22Rv1 (cell line): Measurements from ENCODE around the gene FOXP3.

Experiments
- H3K27ac ChIP-seq: fragments of 450-650 bp; 2 replicates; pipeline ENCODE4 v1.5.1; 2017
- CTCF ChIP-seq: fragments of 450-650 bp; IDR thresholded peaks from 2 replicates; pipeline ENCODE4 v1.5.1; 2017; ENCODE audit warnings: mild to moderate bottlenecking
- ZFX ChIP-seq: fragments of 450-650 bp; IDR thresholded peaks from 2 replicates; pipeline ENCODE4 v1.6.1; 2017; ENCODE audit warnings: antibody characterized with exemption, borderline replicate concordance

The FOXP3 gene

GRCh38 chrX:49273181-49273727 is 8.7 kb upstream of the FOXP3 start:
- no peak overlapping the region for H3K27ac ChIP-seq
- TF ChIP-seq ZFX (no peak), CTCF (no peak)

- no peak for TF ChIP-seq ZFX
- TF ChIP-seq CTCF, result no peak
- no peak overlapping the region for H3K27ac ChIP-seq
Measured at GRCh38 chrX:49272421-49272820, 7.9 kb upstream of the FOXP3 start.

GRCh38 chrX:49271341-49271740 is 6.8 kb upstream of the FOXP3 start:
- TF ChIP-seq ZFX (no peak), CTCF (no peak)
- H3K27ac ChIP-seq, result no peak overlapping the region

- peak overlapping the region; percentile 83 for H3K27ac ChIP-seq
- TF ChIP-seq ZFX (no peak), CTCF (no peak)
Measured at GRCh38 chrX:49270249-49270921, 5.9 kb upstream of the FOXP3 start.

- no peak for TF ChIP-seq CTCF
- no peak for TF ChIP-seq ZFX
- H3K27ac ChIP-seq, result peak within 1 kb of the TSS; percentile 83
Measured at GRCh38 chrX:49269767-49270248, 5.3 kb upstream of the FOXP3 start, which contains the start of gene PPP1R3F. PPP1R3F (plus strand) TSS chrX:49269793; CDS start chrX:49269870, 77 bp downstream.

- H3K27ac ChIP-seq, result peak overlapping the region; percentile 83
- TF ChIP-seq ZFX (no peak), CTCF (no peak)
Measured at GRCh38 chrX:49269010-49269766, 4.7 kb upstream of the FOXP3 start.

GRCh38 chrX:49268702-49269009 is 4.1 kb upstream of the FOXP3 start:
- TF ChIP-seq CTCF (no peak), ZFX (no peak)
- H3K27ac ChIP-seq, result peak overlapping the region; percentile 83
